Activated naive CD4-positive, alpha-beta T cell treated with Interleukin-2 at 50 U/mL for 16 hours (primary cell): Measurements from ENCODE around the gene COL8A1.

Source experiments
- DNase-seq: peaks from one replicate; pipeline ENCODE4 v3.0.0-alpha.2; 2020

The COL8A1 gene

DNA sequence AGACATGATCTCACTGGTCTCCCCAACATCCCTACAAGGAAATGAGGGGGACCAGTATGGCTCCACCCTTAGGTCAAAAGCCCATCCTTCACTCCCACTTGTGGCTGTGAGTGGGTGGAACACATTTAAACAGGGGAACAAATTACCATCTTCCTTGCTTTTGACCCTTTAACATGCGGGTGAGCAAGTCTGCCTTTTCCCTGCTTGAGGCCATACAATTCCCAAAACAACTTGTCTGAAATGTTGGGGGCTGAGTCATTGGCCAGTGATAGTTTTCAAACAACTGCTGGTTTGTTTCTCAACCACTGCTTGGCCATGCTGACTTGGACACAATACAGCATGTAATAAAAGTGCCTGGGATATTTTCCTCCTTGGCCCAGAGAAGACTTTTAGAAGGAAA is 39.6 kb downstream of the COL8A1 start:
- no peak for DNase-seq

DNA sequence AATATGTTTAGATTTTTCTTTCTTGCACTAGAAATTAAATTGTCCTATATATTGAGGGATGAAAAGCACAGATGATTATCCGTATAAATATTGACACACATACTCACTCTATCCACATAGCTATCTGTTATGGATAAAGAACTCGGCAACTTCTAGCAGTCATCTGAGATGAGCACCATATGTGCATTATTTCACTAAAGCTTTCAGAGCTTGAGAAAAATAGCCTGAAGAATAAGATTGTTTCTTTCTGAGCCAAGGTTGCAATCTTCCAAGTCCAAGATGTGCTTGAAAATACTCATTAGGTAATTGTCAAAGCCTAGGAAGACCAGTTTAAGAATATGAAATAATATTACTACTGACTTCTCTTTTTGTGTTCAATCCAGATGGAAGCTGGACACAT is 40.5 kb downstream of the COL8A1 start:
- no peak for DNase-seq

DNA sequence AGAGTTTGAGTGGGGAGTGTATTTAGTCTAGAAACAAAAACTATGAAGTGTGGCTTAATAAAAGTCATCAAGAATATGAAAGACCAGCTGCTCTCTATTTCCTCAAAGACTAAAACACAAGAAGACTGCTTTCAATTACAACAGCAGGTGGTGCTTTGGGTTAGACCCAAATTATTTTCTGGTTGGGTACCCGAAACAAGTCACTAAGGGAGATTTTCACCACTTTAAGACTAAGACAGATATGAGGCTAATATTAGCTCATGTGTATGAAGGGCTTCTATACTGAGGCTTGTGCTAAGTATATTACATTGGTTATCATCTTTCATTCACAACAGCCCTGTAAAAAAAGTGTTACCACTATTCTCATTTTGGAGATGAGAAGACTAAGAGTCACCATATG is 43.1 kb downstream of the COL8A1 start:
- no peak for DNase-seq

DNA sequence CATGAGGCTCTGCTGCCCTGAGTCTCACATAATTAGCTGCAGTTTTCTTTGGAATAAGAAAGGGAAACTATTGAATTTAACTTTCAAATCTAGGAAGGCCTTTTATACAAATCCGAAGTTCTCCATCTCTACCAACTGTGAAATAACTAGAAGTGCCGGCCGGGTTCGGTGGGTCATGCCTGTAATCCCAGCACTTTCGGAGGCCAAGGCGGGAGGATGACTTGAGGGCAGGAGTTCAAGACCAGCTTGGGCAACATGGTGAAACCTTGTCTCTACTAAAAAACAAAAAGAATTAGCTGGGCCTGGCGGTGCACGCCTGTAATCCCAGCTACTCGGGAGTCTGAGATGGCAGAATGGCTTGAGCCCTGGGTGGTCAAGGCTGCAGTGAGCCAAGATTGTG is 43.6 kb downstream of the COL8A1 start:
- no peak for DNase-seq

- DNase-seq, result no peak
These were observed 45.1 kb downstream of the COL8A1 start for GRCh38 chr3:99683465-99683864.

- DNase-seq, result no peak
These were observed 45.5 kb downstream of the COL8A1 start for GRCh38 chr3:99683876-99684275.

GRCh38 chr3:99684644-99685043 is 46.2 kb downstream of the COL8A1 start:
- no peak for DNase-seq

DNA sequence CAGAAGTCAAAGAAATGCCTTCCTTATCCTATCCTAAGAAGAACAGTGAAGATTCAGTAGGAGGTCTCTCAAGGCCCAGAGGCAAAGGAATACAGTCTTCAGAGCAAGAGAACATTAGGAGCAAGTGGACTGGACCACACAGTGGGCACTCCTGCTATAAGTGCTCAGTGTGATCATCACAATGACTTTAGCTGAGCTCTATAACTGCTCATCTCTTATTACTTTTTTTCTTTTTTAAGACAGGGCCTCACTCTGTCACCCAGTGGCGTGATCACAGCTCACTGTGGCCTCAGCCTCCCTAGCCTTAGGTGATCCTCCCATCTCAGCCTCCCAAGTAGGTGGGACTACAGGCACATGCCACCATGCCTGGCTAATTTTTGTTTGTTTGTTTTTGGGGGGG is 48.1 kb downstream of the COL8A1 start:
- DNase-seq, result no peak

DNA sequence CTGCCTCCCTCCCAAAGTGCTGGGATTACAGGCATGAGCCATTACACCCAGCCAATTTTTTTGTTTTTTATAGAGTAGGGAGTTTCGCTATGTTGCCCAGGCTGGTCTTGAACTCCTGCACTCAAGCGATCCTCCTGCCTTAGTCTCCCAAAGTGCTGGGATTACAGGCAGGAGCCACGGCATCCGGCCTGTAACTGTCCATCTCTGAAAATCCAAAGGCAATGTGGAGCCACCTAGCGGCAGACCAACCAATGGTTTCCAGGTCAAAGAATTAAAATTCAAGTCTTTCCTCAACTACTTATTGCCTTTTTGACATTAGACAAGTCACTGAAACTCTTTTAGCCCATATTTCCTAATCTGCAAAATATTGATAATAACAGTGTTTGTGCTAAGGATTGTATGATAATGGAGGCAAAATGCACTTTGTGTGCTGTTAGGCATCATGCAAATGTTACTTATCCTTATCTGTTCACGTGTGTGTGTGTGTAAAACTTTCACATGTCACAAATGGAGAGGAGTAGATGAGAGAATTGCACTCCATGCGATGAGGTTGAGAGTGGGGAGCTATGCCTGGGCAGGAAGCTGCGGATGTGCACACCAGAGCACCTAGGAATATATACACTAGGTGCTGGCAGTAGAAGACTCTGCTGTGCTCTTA is 48.7 kb downstream of the COL8A1 start:
- peak; percentile 5 for DNase-seq

DNA sequence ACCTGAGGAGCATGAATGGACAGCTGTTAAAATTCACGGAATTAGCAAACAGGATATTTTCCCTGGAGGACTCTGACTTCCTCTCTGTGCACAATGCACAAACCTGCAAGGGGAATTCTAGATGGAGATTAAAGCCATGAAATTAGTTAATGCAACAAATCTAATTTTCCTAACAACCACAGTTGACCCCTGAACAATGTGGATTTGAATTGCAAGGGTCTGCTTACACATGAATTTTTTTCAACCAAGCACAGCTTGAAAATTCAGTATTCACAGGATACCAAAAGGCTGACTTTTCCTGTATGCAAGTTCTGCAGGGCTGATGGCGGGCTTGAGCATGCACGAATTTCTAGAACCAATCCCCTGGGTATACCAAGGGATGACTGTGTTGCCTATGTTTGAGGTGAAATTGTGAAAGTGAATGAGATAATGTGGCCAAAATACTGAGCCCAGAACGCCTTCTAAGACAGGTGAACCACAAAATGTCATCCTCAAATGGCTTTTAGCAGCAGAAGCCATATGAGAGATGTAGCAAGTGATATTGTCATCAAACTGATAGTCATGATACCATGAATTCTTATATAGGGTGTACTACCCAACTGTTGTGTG is 52.5 kb downstream of the COL8A1 start:
- no peak for DNase-seq

DNA sequence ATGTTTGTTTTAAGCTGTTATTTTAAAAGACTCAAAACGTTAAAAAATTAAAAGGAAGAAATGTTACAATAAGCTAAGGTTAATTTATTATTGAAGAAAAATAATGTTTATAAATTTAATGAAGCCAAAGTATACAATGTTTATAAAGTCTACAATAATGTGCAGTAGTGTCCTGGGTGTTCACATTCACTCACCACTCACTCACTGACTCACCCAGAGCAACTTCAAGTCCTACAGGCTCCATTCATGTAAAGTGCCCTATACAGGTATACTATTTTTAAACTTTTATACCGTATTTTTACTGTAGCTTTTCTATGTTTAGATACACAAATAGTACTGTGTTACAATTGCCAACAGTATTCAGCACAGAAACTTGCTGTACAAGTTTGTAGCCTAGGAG is 55.2 kb downstream of the COL8A1 start:
- no peak for DNase-seq

DNA sequence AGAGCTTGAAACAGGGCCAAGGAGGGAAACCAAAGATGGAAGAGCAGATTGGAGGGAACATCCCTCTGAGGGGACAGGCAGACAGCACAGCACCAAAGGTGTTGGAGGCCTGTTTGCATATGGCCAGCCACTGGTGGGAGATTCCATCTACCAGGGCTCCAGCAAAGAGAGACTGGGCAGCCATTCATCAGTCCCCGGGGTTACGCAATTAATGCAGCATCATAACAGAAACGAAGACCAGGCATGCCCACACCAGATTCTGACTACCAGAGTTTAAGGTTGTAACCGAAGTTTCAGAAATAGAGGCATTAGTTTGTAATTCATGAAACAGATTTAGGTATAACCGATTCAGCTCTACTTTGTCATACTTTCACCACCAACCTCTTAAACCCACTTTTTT is 58.1 kb downstream of the COL8A1 start:
- no peak for DNase-seq

GRCh38 chr3:99697250-99697649 is 58.9 kb downstream of the COL8A1 start:
- DNase-seq, result no peak

DNA sequence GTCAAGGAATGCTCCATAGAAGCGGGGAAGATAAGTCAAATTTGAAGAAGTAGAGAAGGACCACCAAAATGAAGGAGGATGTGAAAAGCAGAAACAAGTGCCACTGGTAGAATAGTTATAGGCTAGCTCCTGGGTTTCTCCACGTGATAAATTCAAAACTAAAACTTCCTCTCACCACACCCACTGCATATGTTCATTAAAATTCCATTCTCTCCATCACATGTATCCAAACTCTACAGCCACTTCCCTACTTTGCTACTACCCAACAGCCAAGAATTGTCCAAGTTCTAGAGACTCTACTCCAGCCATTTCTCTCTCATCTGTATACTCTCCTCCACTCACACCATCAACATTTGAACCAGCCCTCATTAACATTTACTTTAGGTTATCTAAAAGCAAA is 60.5 kb downstream of the COL8A1 start:
- DNase-seq, result no peak

GRCh38 chr3:99699841-99700240 is 61.4 kb downstream of the COL8A1 start:
- DNase-seq, result no peak

DNA sequence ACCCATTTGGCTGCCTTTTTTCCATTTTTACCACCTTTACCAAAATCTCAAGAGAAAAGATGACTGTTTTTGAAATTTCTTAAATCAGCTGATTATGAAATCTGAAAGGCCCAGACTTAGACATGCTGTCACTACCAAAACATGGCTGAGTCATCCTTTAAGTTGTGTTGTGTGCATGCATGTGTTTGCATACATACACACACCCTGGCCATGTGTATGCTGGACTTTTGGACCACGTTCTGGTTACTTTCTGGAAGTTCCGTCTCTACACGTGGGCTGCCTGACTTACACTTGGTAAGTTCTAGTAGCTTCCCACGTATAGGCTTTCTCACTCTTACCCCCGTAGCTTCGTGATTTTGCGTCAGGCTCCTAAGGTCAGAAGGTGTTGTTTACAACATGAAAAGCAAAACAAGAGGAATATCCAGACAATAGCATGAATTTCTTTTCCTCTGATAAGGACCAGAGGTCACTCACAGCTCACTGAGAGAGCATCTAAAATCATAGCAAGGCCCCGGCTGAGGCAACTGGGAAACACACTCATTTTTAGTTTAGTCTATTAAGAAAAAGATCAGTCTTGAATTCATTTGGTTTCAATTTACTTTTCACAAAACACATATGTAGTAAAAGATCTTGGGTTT is 62.4 kb downstream of the COL8A1 start:
- DNase-seq, result no peak

GRCh38 chr3:99702953-99703943 is 64.9 kb downstream of the COL8A1 start:
- DNase-seq, result no peak

- DNase-seq, result no peak
These were observed 66.0 kb downstream of the COL8A1 start for GRCh38 chr3:99704417-99704816.

DNA sequence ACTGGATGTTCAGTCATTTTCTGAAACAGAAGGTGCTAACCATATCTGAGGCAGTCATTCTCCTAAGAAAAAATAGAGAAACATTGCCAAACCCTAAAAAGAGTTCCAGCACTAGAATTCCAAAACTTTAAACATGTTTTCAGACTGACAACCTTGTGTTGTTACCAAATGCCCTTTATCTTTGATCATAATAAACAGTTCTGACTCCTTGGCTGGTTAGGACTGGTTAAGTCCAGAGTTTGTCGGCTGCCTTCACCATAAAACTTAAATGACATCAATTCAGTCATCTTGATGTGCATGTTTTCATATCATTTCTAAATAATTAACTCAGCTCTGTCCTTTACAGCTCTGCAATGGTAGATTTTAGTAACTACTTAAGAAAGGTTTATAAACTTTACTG is 68.0 kb downstream of the COL8A1 start:
- no peak for DNase-seq

DNA sequence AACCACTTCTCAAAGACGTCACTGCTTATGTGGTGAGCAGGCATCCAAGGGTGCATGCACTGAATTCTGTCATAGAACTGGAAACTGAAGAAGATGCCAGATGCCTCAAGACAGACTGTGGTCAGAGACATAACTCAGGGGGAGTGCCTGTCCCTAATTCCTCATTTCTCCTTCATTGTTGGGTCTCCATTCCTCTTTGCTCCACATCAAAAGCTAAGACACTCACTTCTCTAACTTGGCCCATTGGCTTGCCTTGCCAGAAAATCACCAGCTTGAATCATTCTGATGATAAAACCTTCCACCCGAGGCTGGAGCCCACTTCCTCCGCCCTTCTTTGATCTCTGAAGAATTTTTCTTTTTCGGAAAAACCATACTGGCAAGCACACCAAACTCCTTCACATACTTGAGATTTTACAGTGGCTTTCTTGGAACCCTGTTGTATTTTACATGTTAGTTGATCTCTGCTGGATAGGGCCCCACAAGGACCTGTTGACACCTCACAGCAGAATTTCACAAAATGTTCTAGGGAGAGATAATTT is 69.9 kb downstream of the COL8A1 start:
- DNase-seq, result no peak

- no peak for DNase-seq
These were observed 71.3 kb downstream of the COL8A1 start for GRCh38 chr3:99709686-99710085.

GRCh38 chr3:99710094-99710493 is 71.7 kb downstream of the COL8A1 start:
- DNase-seq, result no peak

DNA sequence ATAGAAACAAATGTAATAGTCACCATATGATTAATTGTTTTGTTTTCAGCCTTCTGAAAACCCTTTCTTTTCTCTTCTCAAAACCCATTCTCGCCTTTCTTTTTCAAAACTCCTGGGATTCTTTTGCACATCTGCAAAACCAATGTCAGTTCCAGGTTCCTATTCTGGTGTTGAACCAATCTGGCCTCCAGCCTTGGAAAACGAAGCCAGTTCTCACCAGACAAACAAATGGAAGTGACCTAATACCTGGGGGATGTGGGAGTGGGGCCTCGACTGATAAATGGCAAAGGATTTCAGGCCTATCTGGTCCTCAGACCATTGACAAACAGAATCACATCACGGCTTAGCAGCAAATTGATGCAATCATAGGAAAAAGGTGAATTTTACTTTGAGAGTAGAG is 73.0 kb downstream of the COL8A1 start:
- DNase-seq, result no peak
